Stomach smooth muscle (tissue), 2 donors: ENCODE data around the gene CFI.

Source experiments
- H3K27ac ChIP-seq: one replicate; pipeline ENCODE4 v1.7.0; 2013; ENCODE audit warnings: mild to moderate bottlenecking, low read length, inconsistent platforms
- H3K27me3 ChIP-seq, 2 donors: one replicate each; pipeline ENCODE4 v1.7.0; 2013; ENCODE audit warnings: low read length in 2 of 2; ENCODE audit not compliant: insufficient read depth in 2 of 2, control insufficient read depth in 1 of 2
- H3K36me3 ChIP-seq, 2 donors: one replicate each; pipeline ENCODE4 v1.7.0; 2013; ENCODE audit warnings: low read length in 2 of 2; ENCODE audit not compliant: control insufficient read depth in 2 of 2, insufficient read depth in 2 of 2
- H3K4me1 ChIP-seq: one replicate; pipeline ENCODE4 v1.7.0; 2013; ENCODE audit warnings: low read length; ENCODE audit not compliant: control insufficient read depth, insufficient read depth
- H3K4me3 ChIP-seq, 2 donors: one replicate each; pipeline ENCODE4 v1.7.0; 2013; ENCODE audit warnings: low read length in 2 of 2
- H3K9ac ChIP-seq, 2 donors: one replicate each; pipeline ENCODE4 v1.7.0; 2013; ENCODE audit warnings: low read length in 2 of 2, mild to moderate bottlenecking in 1 of 2
- H3K9me3 ChIP-seq, 2 donors: one replicate each; pipeline ENCODE4 v1.7.0; 2013; ENCODE audit warnings: low read length in 2 of 2; ENCODE audit not compliant: control insufficient read depth in 2 of 2
- donor health status: healthy.
- donor health status: Pancreatic carcinoma.

Gene CFI

DNA sequence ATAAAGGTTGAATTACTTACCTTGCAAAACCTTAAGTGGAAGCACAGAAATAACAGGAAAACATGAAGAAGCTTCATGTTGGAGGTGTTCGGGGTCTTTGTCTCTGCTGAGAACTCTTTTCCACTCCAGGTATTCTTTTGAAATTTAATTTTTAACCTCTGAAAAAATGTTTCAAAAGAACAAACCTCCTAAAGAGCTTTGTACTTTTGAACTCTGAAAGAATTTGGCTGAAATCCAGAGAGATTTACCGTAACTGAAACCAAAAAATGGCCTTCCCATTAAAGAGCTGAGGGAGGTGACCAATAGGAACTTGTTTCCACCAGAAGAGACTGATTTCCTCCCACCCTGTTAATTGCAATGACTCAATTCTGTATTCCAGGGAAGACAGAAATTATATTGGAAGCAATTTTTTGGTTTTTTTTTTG is at the start of gene CFI:
Gene CFI, minus strand, starts transcription at position 105 of the 425 bp plus-strand sequence. Its CDS starts 28 bp downstream, at position 77.
- Histone ChIP-seq H3K27me3 (no peaks in the 10 kb centered on the region), H3K4me3 (no peak within 1 kb of the TSS), H3K27ac (no peak within 1 kb of the TSS), H3K4me1 (peaks cover 2% of the 10 kb centered on the region), H3K36me3 (no peaks in the 10 kb centered on the region), H3K9ac (no peak within 1 kb of the TSS), H3K9me3 (no peaks in the 10 kb centered on the region)

DNA sequence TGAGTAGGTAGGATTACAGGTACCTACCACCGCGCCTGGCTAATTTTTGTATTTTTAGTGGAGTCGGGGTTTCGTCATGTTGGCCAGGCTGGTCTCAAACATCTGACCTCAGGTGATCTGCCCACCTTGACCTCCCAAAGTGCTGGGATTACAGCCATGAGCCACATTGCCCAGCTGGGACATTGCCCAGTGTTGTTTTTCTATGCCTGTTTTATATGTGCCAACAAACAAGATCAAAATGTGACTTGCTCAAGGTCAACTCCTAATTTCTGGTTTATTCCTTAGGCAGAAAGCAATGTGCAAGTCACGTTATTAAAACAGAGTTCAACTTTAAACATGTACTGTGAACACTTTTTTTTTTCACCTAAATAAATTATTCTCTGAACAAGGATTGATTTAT is 48.8 kb upstream of the CFI start:
- Histone ChIP-seq H3K27ac (no peak overlapping the region), H3K4me3 (no peak overlapping the region), H3K36me3 (no peaks in the 10 kb centered on the region), H3K27me3 (no peaks in the 10 kb centered on the region), H3K9me3 (no peaks in the 10 kb centered on the region), H3K4me1 (no peaks in the 10 kb centered on the region), H3K9ac (no peak overlapping the region)

DNA sequence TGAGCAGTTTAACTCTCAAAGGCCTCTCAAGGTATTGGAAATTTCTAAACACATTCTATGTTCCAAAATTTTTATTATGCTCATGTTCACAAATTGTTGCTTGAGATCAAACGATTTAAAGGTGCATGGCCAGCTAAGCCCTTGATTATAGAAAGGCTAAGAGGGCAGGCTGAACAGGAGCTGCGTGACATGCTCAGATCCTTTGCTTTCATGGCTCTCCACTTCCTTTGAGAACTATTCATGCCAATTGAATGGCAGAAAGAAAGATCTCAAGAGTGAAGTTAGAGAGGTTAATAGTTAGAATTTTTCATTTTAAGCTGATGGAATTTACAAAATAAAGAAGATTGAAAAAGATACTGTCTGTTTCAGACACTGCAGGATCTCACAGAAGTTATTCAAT is 46.7 kb upstream of the CFI start:
- Histone ChIP-seq H3K4me3 (no peak overlapping the region), H3K9me3 (no peaks in the 10 kb centered on the region), H3K4me1 (no peaks in the 10 kb centered on the region), H3K27ac (no peak overlapping the region), H3K9ac (no peak overlapping the region), H3K36me3 (no peaks in the 10 kb centered on the region), H3K27me3 (no peaks in the 10 kb centered on the region)

DNA sequence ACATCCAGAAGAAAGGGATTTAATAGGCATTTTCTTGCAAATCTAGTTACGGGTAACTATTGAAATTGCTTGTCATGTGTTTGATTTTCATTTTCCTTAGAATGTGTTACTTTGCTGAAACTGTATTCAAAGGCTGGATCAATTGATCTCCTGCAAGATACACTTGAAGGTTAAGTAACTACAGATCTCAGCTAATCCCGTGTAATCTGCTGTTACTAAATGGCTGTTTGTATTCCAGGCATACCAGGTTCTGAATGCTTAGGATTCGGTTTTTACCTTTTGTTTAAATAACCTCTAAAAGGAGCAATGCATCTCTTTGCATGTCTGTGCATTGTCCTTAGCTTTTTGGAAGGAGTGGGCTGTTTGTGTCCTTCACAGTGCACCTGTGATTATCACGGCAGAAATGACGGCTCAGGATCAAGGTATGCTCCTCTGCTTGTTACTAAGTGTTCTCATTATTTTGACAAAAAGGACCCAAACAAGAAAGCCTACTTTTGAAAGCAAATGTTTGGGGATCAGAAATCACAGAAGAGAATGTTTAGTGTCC is 46.2 kb upstream of the CFI start, which contains the start of gene LRIT3:
Gene LRIT3, plus strand, starts transcription at position 212 of the 547 bp plus-strand sequence. Its CDS starts 95 bp downstream, at position 307.
- Histone ChIP-seq H3K27me3 (no peaks in the 10 kb centered on the region), H3K9ac (no peak within 1 kb of the TSS)

DNA sequence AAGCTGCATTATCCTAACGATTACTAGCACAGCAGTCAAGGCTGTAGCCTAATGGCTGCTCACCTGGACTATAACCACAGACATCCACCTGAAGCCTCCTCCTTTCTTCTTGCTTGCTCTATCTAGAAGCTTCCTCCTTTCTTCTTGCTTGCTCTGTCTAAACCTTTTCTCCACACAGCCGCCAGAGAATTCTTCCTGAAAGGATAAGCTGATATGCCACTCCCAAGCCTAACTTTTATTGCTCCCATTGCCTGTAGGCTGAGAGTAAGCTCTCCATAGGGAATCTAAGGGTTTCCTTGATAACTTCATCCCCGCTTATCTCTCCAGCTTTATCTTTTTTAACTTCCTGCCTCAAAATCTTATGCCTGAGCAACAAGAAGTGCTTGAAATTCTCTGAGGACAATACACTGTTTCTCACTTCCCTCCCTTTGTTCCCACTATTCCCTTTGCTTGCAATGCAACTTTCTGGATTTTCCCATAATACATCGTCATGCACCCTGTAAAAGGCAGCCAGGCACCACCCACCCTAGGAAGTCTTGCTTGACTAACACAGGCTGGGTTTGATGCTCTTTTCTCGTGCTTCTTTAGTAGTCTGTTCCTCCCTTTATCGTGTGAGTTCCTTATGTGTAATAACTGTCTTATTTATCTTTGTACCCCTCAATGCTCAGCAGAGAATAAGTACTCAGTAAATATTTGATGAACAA is 44.7 kb upstream of the CFI start:
- Histone ChIP-seq H3K36me3 (no peaks in the 10 kb centered on the region), H3K9ac (no peak overlapping the region), H3K4me1 (no peaks in the 10 kb centered on the region), H3K27me3 (no peaks in the 10 kb centered on the region), H3K9me3 (no peaks in the 10 kb centered on the region), H3K4me3 (no peak overlapping the region), H3K27ac (no peak overlapping the region)

More for the DNA sequence above, 46.2 kb upstream of the CFI start, which contains the start of gene LRIT3:
- Histone ChIP-seq H3K4me1 (no peaks in the 10 kb centered on the region), H3K27ac (no peak within 1 kb of the TSS), H3K36me3 (no peaks in the 10 kb centered on the region), H3K9me3 (no peaks in the 10 kb centered on the region), H3K4me3 (no peak within 1 kb of the TSS)

DNA sequence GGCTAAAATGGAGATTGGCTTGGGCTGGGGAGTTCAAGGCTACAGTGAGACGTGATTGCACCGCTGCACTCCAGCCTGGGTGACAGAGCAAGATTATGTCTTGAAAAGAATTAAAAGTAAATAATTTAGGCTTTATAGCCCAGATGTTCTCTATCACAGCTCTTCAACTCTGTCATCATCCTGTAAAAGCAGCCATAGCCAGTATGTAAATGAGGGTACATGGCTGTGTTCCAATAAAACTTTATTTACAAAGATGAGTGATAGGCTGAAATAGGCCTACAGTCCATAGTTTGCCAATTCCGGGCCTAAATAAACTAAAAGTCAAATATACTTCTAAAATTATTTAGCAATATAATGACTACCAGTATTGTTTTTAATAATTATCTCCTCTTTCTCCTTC is 35.2 kb upstream of the CFI start:
- Histone ChIP-seq H3K27me3 (no peaks in the 10 kb centered on the region), H3K9ac (no peak overlapping the region), H3K4me3 (no peak overlapping the region), H3K4me1 (no peaks in the 10 kb centered on the region), H3K27ac (no peak overlapping the region), H3K9me3 (no peaks in the 10 kb centered on the region), H3K36me3 (no peaks in the 10 kb centered on the region)

DNA sequence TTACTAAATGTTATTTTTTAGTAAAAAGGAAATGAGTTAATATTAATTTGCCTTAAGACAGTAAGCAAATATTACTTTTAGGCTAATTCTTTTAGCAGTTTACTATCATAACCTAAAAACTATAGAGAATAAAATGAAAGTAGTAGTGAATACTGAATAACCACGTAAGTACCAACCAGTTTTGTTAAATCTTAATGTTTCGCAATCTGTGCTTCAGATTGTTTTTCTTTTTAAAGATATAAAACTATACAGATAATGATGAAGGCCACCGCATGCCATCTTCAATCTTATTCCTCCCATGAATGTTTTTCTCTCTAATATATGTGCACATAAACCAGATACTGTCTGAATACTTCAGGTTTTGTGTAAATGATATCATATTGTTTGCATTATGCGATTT is 32.0 kb upstream of the CFI start:
- Histone ChIP-seq H3K36me3 (no peaks in the 10 kb centered on the region), H3K27me3 (no peaks in the 10 kb centered on the region), H3K4me1 (no peaks in the 10 kb centered on the region), H3K9me3 (no peaks in the 10 kb centered on the region), H3K4me3 (no peak overlapping the region), H3K27ac (no peak overlapping the region), H3K9ac (no peak overlapping the region)

DNA sequence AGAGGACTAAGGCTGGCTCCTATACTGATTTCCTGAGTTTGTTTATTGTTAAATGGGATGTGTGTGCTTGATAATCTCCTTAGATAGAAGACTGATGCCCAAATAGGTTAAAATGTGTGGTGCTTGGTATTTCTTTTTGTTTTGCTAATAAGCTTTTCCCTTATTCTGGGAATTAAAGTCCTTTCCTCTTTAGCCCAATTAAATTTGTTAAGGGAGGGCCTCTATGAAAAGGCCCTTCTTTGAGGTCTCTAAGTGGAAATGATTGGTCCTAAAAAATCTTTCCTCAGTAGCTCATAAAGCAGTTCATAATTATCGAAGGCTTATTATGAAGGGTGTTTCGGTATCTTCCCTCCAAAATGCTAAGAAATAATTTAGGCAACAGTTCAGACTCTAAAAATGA is 25.9 kb upstream of the CFI start, which contains the start of gene RRH:
Gene RRH, plus strand, starts transcription at position 301 of the 400 bp plus-strand sequence. Its CDS starts 56 bp downstream, at position 357.
- no peaks in the 10 kb centered on the region for H3K4me1 ChIP-seq
- H3K36me3 ChIP-seq: peaks cover 3 to 11% of the 10 kb centered on the region in 2 donors
- no peaks in the 10 kb centered on the region for H3K27me3 ChIP-seq
- H3K9me3 ChIP-seq: no peaks in the 10 kb centered on the region
- no peak within 1 kb of the TSS for H3K9ac ChIP-seq
- no peak within 1 kb of the TSS for H3K4me3 ChIP-seq
- H3K27ac ChIP-seq: no peak within 1 kb of the TSS

DNA sequence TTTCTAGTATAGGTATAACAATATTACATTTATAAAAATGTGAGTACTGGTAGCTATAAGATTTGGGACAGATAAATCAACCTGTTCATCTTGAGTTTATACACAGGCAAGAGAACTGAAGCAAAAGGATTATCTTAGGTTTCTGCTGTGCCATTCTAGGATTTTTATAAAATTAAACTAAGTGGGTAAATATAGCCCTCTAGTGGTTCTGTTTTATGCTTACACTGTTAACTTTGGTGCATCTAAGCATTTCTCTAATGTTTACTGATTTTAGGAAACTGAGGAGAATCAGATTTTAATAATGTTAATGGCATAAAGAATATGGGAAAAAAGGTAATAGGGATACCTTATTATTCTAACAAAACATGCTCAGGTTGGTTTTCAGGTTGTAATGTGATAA is 24.9 kb upstream of the CFI start:
- no peaks in the 10 kb centered on the region for H3K4me1 ChIP-seq
- peaks cover 3 to 15% of the 10 kb centered on the region in 2 donors for H3K36me3 ChIP-seq
- no peaks in the 10 kb centered on the region for H3K27me3 ChIP-seq
- H3K27ac ChIP-seq: no peak overlapping the region
- no peak overlapping the region for H3K9ac ChIP-seq
- H3K4me3 ChIP-seq: no peak overlapping the region
- no peaks in the 10 kb centered on the region for H3K9me3 ChIP-seq

DNA sequence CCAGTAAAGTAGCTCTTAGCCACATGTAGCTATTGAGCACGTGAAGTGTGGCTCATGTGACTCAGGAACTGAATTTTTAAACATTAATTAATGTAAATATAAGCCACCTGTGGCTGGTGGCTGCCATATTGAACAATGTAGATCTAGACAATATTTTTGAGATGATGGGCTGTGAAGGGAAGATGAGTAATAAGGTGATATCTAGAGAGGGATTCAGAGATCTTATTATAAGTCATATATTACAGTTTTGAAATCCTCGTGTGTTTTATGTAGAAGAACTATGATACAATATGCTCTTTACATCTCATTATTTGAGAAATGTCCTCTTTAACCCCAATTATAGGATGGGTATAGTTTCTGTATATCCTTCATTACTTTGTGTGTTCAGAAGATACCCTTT is 19.4 kb upstream of the CFI start:
- H3K4me3 ChIP-seq: no peak overlapping the region

DNA sequence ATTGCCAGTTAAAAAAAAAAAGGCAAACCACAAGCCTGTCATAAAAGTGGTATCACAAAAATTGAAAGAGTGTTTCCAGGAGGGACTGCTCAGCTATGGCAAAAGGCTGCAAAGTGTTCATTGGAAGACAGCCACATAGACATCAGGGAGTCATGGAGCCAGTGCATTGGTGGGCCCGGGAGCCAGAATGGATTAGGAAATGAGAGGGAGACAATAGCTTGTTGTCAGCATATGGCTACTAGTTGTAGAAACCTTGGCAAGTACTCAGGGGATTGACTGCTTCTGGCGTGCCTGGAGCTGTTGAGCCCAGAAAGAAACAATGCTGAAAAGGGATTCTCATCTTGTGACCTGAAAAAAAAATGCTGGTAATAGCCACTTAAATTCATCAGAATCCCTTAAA is 18.8 kb upstream of the CFI start:
- Histone ChIP-seq H3K9me3 (no peaks in the 10 kb centered on the region), H3K36me3 (peaks cover 5 to 27% of the 10 kb centered on the region in 2 donors), H3K27ac (no peak overlapping the region)

More for the DNA sequence above, 19.4 kb upstream of the CFI start:
- H3K4me1 ChIP-seq: peaks cover 8% of the 10 kb centered on the region
- H3K27me3 ChIP-seq: no peaks in the 10 kb centered on the region
- no peak overlapping the region for H3K27ac ChIP-seq
- no peak overlapping the region for H3K9ac ChIP-seq
- H3K9me3 ChIP-seq: no peaks in the 10 kb centered on the region
- peaks cover 5 to 27% of the 10 kb centered on the region in 2 donors for H3K36me3 ChIP-seq

More for the DNA sequence above, 18.8 kb upstream of the CFI start:
- Histone ChIP-seq H3K4me3 (no peak overlapping the region), H3K27me3 (no peaks in the 10 kb centered on the region), H3K4me1 (peaks cover 12% of the 10 kb centered on the region), H3K9ac (no peak overlapping the region)
